Glomerular visceral epithelial cell (primary cell): ENCODE measurements around the gene TSNAX.
"Not testable (repeated sequence)": the region's sequence is repeated elsewhere in the genome, so short reads cannot be mapped to it uniquely, and the experiment has no call there.

Experiments used
- DNase-seq: peaks from one replicate; pipeline ENCODE4 v3.0.0-alpha.2; 2016; ENCODE audit errors: extremely low spot score

Gene TSNAX

DNA sequence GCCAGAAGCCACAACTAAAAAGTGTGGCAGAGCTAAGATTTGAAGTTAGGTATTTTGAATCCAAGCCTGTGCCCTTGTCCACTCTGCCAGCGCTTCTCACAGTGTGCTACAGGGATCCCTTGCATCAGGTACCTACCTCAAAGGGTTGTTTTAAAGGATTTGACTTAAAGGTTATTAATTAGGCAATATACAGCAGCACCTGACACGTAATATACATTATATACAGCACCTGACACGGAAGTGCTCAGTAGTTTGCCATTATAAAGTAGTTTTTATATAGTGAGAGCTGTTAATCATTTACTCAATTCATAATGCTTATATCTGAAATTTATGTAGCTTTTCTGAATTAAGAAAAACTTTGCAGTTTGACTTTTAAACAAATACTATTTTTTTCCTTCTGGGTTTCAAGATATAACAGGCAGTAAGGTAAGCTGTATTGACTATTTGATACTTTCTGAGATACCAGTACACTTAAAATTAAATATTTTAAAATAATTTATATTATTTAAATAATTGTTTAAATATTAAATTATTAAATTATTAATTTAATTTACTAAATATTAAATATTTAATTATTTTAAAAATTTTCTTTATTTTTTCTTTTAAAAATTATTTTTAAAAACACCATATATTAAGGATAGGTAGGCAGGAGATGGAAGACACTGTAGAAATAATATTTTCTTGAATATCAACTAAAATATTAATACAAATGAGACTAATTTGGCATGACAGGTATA is 33.3 kb downstream of the TSNAX start:
- no peak for DNase-seq

DNA sequence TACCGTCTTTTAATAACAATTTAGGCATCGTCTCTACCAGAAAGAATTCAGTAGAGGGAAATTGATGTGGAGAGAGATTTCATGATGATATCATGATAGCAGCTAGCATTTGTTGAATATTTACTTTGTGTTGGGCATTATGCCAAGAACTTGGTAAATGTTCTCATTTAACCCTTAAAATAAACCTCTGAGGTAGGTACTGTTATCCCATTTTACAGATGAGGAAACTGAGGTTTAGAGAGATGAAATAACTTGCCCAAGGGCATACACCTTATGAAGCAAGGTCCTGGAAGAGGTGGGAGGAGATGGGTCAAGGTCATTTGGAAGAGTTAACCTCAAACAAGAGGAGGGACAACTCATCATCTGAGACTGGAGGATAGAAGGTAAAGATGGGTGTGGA is 34.8 kb downstream of the TSNAX start:
- DNase-seq, result no peak

DNA sequence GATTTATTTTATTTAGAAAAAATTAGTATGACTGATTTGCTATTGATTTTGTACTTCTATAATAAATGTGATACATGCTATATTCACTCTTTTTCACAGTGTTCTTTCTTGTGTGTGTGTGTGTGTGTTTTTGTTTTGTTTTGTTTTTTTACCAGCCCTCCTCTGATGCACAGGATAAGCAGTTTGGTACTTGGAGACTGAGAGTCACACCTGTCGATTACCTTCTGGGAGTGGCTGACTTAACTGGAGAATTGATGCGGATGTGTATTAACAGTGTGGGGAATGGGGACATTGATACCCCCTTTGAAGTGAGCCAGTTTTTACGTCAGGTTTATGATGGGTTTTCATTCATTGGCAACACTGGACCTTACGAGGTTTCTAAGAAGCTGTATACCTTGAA is 35.9 kb downstream of the TSNAX start:
- DNase-seq, result no peak

DNA sequence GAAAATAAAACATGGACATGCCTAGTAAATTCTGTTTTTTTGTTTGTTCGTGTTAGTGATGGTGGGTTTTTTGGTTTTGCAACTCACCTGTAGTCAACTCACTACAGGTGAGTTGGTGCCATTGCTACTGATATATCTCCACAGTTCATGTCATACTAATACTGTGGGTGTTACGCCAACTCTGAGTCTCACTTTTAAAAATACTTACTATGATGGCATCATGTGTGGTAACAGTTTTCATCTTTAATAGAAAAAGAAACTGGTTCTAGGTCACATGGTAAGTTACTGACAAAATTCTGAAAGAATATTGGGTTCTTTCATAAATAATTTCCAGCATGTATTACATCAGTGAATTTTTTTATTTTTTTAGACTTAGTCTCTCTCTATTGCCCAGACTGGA is 38.0 kb downstream of the TSNAX start:
- DNase-seq, result no peak

DNA sequence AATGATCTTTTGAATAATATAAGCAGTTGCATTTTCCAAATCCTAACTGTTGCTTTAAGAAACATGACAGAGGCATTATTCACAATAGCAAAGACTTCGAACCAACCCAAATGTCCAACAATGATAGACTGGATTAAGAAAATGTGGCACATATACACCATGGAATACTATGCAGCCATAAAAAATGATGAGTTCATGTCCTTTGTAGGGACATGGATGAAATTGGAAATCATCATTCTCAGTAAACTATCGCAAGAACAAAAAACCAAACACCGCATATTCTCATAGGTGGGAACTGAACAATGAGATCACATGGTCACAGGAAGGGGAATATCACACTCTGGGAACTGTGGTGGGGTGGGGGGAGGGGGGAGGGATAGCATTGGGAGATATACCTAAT is 41.8 kb downstream of the TSNAX start:
- not testable (repeated sequence) for DNase-seq

DNA sequence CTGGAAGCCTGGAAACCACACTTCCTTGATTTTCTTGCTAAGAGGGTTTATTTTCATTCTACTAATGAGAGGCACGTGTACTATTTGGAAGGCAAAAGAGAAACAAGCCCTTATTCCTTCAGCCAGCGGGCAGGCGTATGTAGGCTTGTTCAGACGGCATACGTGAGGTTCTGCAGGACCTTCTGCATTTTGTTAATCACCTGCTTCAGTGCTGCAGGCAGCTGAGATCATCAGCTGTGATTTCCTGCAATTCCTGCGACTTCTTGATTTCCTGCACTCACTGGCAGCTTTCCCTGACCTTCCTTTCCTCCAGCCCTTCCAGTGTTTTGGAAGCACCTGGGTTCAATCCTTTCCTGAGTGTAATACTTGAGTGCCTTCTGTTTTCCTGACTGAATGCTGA is 43.4 kb downstream of the TSNAX start:
- no peak for DNase-seq

DNA sequence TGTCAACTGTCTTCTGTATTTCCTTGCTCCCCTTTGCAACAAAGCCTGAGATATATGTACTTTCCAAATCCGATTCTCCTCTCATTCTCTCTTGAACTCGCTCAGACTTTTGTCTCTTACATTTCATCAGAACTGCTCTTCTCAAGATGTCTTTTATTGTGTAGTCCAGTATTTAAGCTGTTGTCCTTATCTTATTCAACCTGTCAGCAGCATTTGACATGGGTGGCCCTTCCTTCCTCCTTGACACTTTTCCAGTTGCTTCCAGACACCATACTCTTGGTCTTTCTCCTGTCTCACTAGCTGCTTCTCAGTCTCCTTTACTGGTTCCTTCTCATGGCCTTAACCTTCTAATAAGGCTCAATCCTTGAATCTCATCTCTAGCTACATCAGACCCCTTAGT is 47.0 kb downstream of the TSNAX start:
- no peak for DNase-seq

DNA sequence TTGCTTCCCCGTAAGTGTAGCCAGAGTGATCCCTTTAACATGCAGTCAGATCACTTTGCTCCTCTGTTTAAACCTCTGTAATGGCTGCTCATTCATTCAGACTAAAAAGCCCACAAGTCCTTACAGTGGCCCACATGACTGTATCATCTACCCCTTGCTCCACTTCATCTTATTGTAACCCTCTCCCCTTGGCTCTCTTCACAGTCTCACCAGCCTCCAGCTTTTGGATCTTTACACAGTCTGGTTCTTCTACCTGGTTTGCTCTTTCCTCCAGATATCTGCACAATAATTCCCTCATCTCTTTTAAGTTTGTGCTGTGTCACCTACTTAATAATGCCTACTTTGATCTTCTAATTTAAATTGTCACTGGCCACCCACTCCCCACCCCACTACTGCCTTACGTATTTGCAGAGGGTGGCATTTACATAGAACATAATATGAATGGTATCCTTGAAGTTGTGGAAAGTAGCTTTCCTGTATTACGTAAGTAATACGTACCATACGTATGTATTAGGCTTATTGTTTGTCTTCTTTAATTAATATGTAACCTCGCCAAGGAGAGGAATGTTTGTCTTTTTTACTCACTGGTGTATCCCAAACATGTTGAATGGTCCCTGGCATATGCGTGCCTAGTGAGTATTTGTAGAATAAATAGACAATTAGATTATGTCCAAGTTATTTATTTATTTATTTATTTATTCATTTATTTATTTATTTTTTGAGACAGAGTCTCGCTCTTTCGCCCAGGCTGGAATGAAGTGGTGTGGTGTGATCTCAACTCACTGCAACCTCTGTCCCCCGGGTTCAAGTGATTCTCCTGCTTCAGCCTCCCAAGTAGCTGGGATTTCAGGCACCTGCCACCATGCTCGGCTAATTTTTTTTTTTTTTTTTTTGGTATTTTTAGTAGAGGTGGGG is 48.6 kb downstream of the TSNAX start:
- DNase-seq, result no peak

DNA sequence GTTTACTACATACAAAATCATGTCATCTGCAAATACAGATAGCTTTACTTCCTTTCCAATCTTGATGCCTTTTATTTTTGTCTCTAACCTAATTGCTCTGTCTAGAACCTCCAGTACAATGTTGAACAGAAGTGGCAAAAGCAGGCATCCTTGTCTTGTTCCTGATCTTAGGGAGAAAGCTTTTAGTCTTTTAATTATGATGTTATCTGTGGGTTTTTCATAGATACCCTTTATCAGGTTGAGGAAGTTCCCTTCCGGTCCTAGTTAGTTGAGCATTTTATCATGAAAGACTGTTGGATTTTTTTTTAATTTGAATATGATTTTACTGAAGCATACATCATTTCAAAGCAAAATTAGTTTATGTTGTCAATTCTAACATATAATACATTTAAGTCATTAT is 52.4 kb downstream of the TSNAX start:
- DNase-seq, result no peak

DNA sequence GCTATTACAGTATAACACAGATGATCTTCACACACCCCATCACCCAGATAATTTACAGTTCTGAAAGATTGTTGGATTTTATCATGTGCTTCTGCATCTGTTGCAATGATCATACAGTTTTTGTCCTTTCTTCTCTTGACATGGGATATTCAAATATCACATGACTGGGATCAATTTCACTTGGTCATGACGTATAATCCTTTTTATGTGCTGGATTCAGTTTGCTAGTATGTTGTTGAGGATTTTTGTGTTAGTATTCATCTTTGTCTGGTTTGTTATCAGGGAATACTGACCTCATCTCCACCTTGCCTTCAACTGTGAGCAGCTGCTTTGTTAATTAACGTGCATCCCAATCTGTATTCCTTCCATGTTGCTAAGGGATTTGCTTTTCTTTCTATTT is 53.4 kb downstream of the TSNAX start:
- no peak for DNase-seq

DNA sequence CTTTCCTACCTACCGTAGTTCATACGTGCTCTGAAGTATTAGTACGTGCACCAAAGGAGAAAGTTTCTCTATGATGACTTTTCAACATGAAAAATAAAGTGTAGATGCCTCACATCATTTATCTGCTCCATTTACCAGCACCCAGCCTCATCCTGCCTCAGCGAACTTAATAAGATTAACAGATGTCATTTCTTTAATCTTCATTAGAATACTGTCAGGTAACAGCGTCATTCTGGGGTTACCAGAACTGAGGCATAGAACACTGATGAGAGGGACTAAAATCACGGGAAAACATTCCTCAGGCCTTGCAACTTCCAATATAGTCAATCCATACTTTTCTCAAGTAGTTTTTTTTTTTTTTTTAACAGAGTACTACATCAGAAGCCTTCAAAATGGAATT is 54.9 kb downstream of the TSNAX start:
- DNase-seq, result no peak

DNA sequence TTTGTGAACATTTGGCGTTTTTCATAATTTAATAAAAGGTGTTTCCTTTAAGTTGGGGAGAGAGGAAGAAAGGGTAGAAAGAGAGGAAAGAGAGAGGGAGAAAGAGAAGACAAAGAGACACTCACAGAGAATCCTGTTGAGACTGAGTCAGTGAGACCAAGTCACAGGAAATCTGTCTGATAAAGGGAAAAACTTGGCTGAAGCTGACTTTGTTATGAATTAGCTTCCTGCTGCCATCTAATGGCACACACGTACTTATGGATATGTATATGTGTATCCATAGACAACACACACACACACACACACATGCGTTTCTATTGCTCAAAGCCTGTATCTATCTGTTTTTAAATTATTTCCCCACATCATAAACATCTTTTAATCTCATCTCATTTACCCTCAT is 55.6 kb downstream of the TSNAX start:
- DNase-seq, result peak; percentile 54

DNA sequence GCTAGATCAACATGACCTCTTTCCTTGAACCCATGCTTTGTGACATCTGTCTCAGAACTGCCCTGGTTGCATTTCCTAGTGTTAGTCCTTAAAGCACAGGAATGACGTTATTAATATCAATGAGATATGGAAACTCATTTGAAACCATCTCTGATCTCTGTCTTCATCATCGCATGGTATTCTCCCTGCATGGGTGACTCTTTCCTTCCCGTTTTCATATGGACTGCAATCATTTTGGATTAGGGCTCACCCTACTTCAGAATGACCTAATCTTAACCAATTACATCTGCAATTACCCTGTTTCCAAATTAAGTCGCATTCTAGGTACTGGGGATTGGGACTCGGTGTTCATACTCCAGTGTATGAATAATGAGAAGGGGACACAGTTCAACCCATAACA is 56.5 kb downstream of the TSNAX start:
- DNase-seq, result no peak

DNA sequence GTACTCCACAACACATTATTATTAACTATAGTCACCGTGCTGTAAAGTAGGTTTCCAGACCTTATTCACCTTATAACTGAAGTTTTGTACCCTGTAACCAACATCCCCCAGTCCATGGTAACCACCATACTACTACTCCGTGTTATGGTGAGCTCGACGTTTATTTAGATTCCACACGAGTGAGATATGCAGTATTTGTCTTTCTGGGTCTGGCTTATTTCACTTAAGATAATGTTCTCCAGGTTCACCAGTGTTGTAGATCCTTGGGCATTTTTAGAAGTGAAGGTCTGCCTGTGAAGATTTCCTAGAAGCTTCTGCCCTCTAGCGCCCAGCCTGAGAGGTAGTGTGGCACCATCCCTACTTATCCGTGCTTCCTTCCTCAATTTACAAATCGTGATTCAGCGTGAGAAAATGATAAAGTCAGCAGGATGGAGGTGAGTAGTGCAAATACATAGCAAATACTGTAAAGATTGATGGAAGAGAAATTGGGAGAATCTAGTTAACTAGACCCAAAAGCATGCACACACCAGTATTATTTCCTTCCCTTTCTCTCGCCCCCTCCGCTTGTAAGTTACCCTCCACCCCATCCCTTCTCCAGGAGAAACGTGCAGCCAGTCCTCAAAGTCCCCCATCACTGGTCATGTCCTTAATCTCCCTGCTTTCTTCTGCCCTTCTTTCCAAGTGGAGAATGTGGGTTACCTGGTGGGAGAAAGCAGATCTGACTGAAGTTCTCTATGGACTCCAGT is 62.2 kb downstream of the TSNAX start:
- peak; percentile 68 for DNase-seq

DNA sequence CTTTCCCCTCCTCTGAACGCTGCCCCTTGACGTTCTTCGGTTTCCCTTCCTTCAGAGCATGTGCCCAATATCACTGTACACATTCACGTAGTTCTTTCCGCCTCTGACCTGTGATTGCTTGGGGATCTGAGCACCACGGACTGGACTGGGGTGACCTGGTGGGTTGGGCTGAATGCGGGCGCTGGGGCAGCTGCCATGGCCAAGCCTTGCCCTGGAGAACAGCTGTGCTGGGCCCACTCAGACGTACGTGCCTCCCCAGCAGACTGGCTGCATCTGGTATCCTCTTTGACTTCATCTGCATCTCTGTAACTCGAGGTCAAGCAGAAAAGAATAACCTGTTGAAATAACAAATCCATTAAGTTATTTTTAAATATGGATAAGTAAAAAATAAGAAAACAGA is 63.0 kb downstream of the TSNAX start:
- no peak for DNase-seq

DNA sequence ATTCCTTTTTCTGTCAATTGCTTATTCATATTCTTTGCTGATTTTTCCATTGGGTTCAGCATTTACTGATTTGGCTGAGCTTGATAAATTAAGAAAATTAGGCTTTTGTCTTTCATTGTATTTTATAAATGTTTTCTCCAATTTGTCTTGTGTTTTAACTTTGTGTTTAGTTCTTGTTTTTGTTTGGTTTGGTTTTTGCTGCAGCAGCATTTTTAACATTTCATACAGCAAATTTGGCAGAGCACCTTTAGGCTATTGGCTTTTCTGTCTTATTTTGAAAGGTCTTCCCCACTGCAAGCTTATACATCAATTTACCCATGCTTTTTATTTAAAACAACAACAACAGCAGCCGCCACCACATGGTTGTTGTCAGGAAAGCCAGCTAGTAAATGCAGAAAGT is 64.3 kb downstream of the TSNAX start:
- no peak for DNase-seq

DNA sequence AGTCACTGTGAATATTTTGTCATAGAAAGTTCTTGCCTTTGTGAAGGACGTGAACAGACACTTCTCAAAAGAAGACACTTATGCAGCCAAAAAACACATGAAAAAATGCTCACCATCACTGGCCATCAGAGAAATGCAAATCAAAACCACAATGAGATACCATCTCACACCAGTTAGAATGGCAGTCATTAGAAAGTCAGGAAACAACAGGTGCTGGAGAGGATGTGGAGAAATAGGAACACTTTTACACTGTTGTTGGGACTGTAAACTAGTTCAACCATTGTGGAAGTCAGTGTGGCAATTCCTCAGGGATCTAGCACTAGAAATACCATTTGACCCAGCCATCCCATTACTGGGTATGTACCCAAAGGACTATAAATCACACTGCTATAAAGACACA is 64.8 kb downstream of the TSNAX start:
- DNase-seq, result not testable (repeated sequence)

DNA sequence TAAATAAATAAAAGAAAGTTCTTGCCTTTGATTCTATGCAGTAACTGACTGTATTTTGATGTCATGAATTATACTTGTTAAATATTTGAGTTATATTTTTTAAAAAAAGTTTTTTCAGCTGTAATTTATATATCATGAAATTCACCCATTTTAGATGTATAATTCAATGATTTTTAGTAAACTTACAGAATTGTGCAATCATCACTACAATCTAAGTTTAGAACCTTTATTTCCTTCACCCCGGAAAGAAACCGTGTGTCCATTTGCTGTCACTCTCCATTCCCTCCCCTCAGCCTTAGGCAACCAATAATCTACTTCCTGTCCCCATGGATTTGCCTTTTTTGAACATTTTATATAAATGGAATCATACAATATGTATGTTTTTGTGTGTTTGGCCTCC is 65.7 kb downstream of the TSNAX start:
- no peak for DNase-seq

DNA sequence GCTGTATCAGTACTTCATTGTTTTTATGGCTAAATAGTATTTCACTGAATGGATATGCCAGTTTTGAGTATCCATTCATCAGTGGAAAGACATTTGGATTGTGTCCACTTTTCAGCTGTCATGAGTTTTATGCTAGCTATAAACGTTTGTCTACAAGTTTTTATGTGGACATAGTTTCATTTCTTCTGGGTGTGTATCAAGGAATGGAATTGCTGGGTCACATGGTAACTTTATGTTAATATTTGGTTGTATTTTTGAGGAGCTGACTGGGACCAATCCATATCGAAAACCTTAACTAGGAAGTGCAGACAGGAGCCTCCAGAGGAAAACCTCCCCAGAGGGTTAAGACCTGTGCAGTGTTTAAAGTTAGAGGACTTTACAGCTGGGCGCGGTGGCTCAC is 66.3 kb downstream of the TSNAX start:
- DNase-seq, result no peak

DNA sequence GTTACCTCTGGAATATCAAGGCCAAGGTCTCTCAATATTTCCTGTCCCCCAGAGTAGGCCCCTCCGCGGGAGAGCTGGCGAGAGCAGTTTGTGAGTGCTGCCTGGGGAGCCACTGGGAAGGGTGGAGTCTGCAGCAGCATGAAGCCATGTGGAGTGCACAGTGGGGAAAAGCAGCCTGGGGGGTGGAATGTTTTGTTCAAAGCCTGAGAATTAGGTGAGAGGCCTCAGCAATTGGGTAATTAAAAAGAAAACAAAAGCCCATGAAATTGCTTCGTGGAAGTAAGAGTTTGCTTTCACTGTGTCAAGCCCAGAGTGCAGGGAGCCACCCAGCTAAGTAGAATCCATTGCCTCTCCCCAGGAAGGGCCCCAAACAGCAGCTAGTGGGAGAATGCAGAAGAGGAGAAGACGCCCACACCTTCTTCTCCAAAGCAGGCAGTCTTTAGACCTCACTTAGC is 67.9 kb downstream of the TSNAX start:
- no peak for DNase-seq

DNA sequence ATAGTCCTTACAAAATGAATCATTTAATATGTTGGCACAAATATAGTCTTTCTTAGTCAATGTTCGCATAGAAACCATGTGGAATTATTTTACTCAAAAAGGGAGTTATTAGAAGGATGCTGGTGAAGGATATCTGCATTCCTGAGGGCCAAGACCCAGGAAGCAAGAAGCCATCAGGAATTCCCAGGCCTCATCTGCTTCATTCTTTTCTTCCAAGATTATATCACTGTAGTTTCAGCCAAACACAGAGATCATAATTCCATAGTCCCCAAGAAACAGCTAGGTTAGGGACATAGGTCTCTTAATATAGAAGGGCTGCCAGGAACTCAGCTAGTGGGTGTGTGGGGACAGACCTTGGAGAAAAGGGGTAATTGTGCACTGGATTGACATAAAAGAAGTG is 69.5 kb downstream of the TSNAX start:
- DNase-seq, result no peak

DNA sequence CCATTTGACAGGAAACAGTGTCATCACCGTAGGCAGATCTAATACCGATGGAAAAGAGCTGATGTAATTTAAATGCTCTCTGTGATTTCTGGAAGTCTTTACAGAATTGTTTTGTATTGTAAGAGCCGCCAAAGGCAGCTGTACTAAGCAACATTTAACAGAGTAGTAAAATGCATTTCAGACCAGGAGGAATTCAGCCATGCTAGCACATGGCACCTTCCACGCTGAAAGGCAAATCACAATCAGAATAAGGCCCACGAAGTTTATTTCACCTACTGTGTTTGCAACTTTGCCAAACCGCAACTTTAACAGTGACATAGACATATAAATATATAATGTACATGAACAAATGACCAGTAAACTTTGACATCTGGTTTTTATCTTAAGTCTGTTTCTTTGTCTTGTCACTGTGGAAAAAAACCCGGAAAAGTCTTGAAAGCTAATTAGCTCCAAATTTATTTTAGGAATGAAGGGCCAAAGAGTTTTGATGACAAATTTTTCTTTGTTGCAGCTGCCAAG is 72.0 kb downstream of the TSNAX start:
- DNase-seq, result no peak
